GM12878 (cell line): ENCODE results near the gene TRMT1. TPM values are rescaled to one million over a fixed set of nuclear protein-coding genes. Genes with fewer than 3 reads are reported as not detected.

Experiments
- BCLAF1 ChIP-seq: fragments of 450-650 bp; IDR thresholded peaks from 2 replicates; pipeline ENCODE4 v1.6.1; 2017; ENCODE audit warnings: antibody characterized with exemption, mild to moderate bottlenecking, moderate library complexity
- CHD1 ChIP-seq: IDR thresholded peaks from 2 replicates; pipeline ENCODE4 v1.6.1; 2012; ENCODE audit warnings: low read depth, low read length, improper control_type of control experiment
- EZH2 ChIP-seq: IDR thresholded peaks from 2 replicates; pipeline ENCODE4 v1.6.1; 2012; ENCODE audit warnings: low read depth, mild to moderate bottlenecking, control low read depth, inconsistent platforms, low read length, borderline replicate concordance; ENCODE audit not compliant: control insufficient read depth
- HCFC1 ChIP-seq: fragments of 150-350 bp; IDR thresholded peaks from 2 replicates; pipeline ENCODE4 v1.6.1; 2014; ENCODE audit warnings: low read length
- IKZF1 ChIP-seq: fragments of 450-650 bp; conservative IDR thresholded peaks from 2 replicates; pipeline ENCODE4 v1.6.1; 2017; ENCODE audit warnings: antibody characterized with exemption, mild to moderate bottlenecking
- JUNB ChIP-seq: IDR thresholded peaks from 2 replicates; pipeline ENCODE4 v1.6.1; 2016; ENCODE audit warnings: antibody characterized with exemption, mild to moderate bottlenecking
- KDM1A ChIP-seq: fragments of 200-600 bp; sonication (generic); IDR thresholded peaks from 2 replicates; pipeline ENCODE4 v1.6.1; 2016; ENCODE audit warnings: borderline replicate concordance
- NBN ChIP-seq: fragments of 450-650 bp; IDR thresholded peaks from 2 replicates; pipeline ENCODE4 v1.6.1; 2016
- NFXL1 ChIP-seq: fragments of 450-650 bp; IDR thresholded peaks from 2 replicates; pipeline ENCODE4 v1.6.1; 2017; ENCODE audit warnings: antibody characterized with exemption, mild to moderate bottlenecking, borderline replicate concordance
- NFYA ChIP-seq: IDR thresholded peaks from 2 replicates; pipeline ENCODE4 v1.6.1; 2011; ENCODE audit warnings: low read depth, mild to moderate bottlenecking, low read length, improper control_type of control experiment, borderline replicate concordance
- RAD21 ChIP-seq: IDR thresholded peaks from 2 replicates; pipeline ENCODE4 v1.6.1; 2011; ENCODE audit warnings: mild to moderate bottlenecking, low read depth, low read length, moderate library complexity; ENCODE audit not compliant: insufficient read depth
- RBBP5 ChIP-seq: fragments of 200-600 bp; sonication (generic); conservative IDR thresholded peaks from 2 replicates; pipeline ENCODE4 v1.6.1; 2016
- RELB ChIP-seq: fragments of 450-650 bp; IDR thresholded peaks from 2 replicates; pipeline ENCODE4 v1.6.1; 2017; ENCODE audit warnings: low read depth, mild to moderate bottlenecking, moderate library complexity
- RFX5 ChIP-seq: IDR thresholded peaks from 2 replicates; pipeline ENCODE4 v1.6.1; 2011; ENCODE audit warnings: low read depth, low read length, improper control_type of control experiment
- SIX5 ChIP-seq: IDR thresholded peaks from 2 replicates; pipeline ENCODE4 v1.6.1; 2011; ENCODE audit warnings: mild to moderate bottlenecking, low read depth, low read length, moderate library complexity; ENCODE audit not compliant: severe bottlenecking
- SKIL ChIP-seq: fragments of 450-650 bp; IDR thresholded peaks from 2 replicates; pipeline ENCODE4 v1.6.1; 2017; ENCODE audit warnings: mild to moderate bottlenecking, low read depth, inconsistent platforms; ENCODE audit not compliant: poor library complexity, severe bottlenecking
- STAT1 ChIP-seq: fragments of 450-650 bp; conservative IDR thresholded peaks from 2 replicates; pipeline ENCODE4 v1.6.1; 2014; ENCODE audit warnings: antibody characterized with exemption, mild to moderate bottlenecking
- STAT3 ChIP-seq: IDR thresholded peaks from 2 replicates; pipeline ENCODE4 v1.6.1; 2011; ENCODE audit warnings: low read depth, low read length, improper control_type of control experiment
- TAF1 ChIP-seq: IDR thresholded peaks from 2 replicates; pipeline ENCODE4 v1.6.1; 2011; ENCODE audit warnings: mild to moderate bottlenecking, low read depth, low read length, borderline replicate concordance
- TCF7 ChIP-seq: IDR thresholded peaks from 2 replicates; pipeline ENCODE4 v1.6.1; 2014; ENCODE audit warnings: antibody characterized with exemption, borderline replicate concordance
- YBX1 ChIP-seq: fragments of 450-650 bp; IDR thresholded peaks from 2 replicates; pipeline ENCODE4 v1.6.1; 2016; ENCODE audit warnings: antibody characterized with exemption
- ZBTB4 ChIP-seq: fragments of 450-650 bp; formaldehyde crosslinking; IDR thresholded peaks from 2 replicates; pipeline ENCODE4 v1.4.0; 2022; ENCODE audit warnings: mild to moderate bottlenecking, moderate library complexity
- ZNF622 ChIP-seq: fragments of 450-650 bp; IDR thresholded peaks from 2 replicates; pipeline ENCODE4 v1.6.1; 2017; ENCODE audit warnings: mild to moderate bottlenecking, inconsistent platforms
- polyA plus RNA-seq, 11 experiments: library from polyadenylated mRNA; depleted of rRNA in 4 of 11; unstranded in 6 of 11; stranded (reverse) in 5 of 11; fragments of >200 nt; fragmentation: Nextera tagmentation in 4 of 11; fragmentation: Illumina TruSeq in 1 of 11; extraction: Ambion mirVana in 4 of 11; extraction: Trizol in 1 of 11; gene quantifications; 1 replicate in 1 of 11; 2 replicates in 10 of 11; pipeline versions ENCODE4 v1.2.1 to v1.2.3, GENCODE V29; 2011 to 2016; ENCODE audit warnings: inconsistent platforms in 2 of 11, missing spikeins in 2 of 11, low read depth in 1 of 11
- total RNA-seq, 4 experiments: library from RNA; depleted of rRNA in 3 of 4; stranded (reverse); fragments of >200 nt in 3 of 4; fragmentation: Illumina TruSeq in 1 of 4; extraction: Trizol in 1 of 4; gene quantifications; 2 replicates each; pipeline versions ENCODE4 v1.2.1 to v1.2.3, GENCODE V29; 2013 to 2021

The TRMT1 gene
- total and polyA plus RNA-seq, 10 of the 15 experiments (the other 5 are each of a cell fraction or from before 2014, with no cell fraction given) = 3.4 to 68.8 (median 34.8) TPM

- TF ChIP-seq RFX5 (no peak), RELB (peak; percentile 24; the same call in 1 of the 2 replicates), CHD1 (no peak; the same call in 1 of the 2 replicates), SKIL (no peak), ZNF622 (no peak), ZBTB4 (CRISPR knock-in tag) (no peak), RAD21 (no peak), RBBP5 (no peak), STAT1 (peak; percentile 68; the same call in 1 of the 2 replicates), SIX5 (no peak), TAF1 (peak; percentile 98), YBX1 (no peak), TCF7 (no peak), NBN (peak; percentile 100), JUNB (no peak), IKZF1 (peak; percentile 66), BCLAF1 (no peak), HCFC1 (peak; percentile 48; the same call in 1 of the 2 replicates), NFYA (no peak), KDM1A (no peak), NFXL1 (no peak), STAT3 (no peak), EZH2 (no peak)
Measured at GRCh38 chr19:13152974-13153568, 36.5 kb upstream of the TRMT1 start (continued).
